Islet of Langerhans (tissue), 1 donor: ENCODE measurements around the gene EVL.
"Not testable (repeated sequence)": the region's sequence is repeated elsewhere in the genome, so short reads cannot be mapped to it uniquely, and the experiment has no call there.

Source experiments
- FAIRE-seq: peaks from one replicate; lab custom pipeline; 2011; peaks lifted over from hg19 to GRCh38; lab: Jason Lieb, UNC

Gene EVL

DNA sequence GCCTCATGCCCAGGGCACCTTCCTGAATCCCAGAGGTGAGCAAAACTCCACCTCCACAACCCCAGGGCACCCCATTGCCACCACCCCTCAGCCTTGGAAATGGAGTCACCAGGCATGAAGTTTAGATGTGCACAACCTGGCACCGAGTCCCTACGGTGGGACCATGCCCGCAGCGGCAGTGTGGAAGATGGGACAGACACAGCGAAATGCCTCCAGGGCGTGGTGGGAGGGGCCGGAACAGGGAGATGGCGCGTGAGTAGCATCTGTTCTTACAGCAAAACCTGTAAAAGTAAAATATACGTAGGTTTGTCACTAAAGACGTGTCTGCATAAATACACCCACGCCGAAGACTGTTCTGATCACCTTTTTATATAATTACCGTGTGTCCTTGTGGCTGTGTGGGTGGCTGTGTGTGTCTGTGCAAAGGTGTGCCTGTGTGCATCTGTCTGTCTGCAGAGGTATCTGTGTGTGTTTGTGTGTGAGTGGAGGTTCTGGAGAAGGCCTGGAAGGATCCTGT is 111.6 kb downstream of the EVL start:
- no peak for FAIRE-seq

DNA sequence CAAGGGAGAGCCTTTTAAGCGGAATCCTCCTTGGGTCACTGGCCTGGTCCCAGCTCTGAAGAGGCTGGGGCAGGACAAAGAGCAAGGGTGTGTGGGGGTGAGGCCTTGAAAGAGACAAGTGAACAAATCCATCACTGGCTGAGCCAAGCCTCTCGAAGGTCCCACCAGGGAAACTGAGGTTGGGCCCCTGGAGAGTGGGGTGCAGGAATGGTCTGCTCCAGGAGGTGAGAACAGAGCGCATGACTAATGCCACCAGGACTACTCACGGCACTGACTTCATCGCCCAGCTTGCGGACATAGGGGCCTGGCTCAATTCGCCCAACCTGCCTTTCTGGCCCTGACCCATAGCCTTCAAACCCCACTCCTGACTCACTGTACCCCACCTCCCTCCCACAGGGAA is 113.5 kb downstream of the EVL start:
- FAIRE-seq: no peak

DNA sequence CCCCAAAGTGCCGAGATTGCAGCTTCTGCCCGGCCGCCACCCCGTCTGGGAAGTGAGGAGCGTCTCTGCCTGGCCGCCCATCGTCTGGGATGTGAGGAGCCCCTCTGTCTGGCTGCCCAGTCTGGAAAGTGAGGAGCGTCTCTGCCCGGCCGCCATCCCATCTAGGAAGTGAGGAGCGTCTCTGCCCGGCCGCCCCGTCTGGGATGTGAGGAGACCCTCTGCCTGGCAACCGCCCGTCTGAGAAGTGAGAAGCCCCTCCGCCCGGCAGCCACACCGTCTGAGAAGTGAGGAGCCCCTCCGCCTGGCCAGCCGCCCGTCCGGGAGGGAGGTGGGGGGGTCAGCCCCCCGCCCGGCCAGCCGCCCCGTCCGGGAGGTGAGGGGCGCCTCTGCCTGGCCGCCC is 115.4 kb downstream of the EVL start:
- FAIRE-seq: not testable (repeated sequence)

DNA sequence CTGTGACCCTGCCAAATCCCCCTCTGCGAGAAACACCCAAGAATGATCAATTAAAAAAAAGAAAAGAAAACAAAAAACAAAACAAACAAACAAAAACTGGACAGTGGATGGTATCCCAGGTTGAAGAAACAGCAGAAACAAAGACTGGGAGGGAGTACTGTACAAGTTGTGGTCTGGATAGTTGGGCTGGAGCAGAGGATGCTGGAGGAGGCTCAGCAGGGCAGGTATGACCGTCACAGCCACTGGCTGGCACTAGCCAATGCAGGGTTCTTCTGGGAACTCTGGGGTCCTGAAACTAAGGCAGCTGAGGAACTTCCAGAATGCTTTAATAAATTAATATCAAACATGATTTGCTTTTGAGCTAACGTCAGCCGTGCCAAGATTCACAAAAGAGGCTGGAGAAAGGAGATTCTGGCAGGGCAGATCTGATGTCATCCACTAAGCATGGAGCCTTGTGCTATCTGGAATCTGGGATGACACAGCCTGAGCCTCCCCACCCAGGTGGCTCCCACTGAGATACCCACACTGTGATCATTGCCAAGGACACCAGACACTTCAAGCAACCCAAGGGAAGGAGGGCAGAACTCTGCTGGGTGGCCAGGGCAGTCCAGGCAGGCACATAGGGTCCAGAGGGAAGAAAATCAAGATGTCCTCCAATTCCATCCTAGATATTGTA is 116.8 kb downstream of the EVL start:
- not testable (repeated sequence) for FAIRE-seq

DNA sequence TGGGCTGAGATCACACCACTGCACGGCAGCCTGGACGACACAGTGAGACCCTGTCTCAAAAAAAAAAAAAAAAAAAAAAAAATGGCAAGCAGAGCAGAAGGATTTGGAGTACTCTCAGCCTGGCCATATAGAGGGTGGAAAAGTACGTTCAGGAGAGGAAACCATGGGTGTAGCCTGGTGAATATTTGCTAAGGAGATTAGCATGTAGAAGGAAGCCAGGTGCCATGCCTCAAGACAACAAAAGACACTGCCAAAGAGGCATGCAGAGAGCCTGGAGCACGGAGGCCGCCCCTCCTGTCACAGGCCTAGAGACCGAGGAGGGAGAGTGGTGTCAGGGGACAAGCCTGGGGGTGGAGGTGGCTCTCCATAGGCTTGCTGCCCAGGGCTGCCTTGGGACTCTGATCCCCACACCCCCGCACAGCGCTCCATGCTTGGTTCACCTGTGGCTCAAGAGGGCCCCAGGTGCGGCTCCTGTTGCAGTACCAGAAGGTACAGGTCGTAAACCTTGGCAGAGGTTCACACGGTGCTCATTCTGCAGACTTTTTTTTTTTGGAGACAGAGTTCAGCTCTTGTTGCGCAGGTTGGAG is 122.1 kb downstream of the EVL start:
- no peak for FAIRE-seq

DNA sequence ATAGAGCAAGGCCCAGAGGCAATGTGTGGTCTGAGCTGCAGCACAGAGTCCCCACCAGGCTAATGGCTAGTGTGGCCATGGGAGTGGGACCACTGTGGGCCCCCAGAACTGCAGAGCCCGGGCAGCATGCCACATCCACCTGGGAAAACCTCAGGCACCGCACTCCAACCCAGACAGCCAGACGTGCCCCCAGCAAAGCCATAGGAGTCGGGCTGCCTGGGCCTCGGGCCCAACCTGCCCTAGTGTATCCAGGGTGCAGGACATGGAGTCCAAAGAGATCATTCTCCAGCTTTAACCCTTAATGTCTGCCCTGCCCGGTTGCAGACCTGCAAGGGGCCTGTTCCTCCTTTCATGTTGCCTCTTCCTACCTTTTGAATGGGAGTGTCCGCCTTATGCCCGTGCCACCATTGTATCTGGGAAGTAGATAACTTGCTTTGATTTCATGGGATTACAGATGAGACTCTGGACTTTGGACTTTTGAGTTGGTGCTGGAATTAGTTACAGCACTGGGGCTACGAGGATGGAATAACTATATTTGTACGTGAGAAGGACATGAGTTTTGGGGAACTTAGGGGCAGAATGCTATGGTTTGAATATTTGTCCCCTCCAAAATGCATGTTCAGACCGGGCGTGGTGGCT is 123.3 kb downstream of the EVL start:
- FAIRE-seq: no peak

DNA sequence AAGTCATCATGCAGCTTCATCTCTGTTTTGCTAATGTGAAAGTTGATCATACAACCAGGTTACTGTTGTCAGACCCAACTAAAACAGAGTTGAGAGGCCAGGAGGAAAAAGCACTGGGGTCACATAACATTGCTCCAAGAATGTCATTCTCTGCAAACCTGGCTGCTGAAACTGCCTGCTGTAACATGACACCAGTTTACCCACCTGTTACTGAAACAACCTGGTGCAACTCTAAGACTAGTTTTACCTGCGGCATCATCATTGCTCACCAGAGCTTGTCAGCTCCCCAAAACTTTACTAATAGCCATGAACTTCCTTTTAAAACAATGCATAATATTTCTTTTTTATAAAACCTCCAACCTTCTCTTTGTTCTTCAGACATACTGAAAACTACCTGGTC is 124.9 kb downstream of the EVL start:
- FAIRE-seq: no peak

DNA sequence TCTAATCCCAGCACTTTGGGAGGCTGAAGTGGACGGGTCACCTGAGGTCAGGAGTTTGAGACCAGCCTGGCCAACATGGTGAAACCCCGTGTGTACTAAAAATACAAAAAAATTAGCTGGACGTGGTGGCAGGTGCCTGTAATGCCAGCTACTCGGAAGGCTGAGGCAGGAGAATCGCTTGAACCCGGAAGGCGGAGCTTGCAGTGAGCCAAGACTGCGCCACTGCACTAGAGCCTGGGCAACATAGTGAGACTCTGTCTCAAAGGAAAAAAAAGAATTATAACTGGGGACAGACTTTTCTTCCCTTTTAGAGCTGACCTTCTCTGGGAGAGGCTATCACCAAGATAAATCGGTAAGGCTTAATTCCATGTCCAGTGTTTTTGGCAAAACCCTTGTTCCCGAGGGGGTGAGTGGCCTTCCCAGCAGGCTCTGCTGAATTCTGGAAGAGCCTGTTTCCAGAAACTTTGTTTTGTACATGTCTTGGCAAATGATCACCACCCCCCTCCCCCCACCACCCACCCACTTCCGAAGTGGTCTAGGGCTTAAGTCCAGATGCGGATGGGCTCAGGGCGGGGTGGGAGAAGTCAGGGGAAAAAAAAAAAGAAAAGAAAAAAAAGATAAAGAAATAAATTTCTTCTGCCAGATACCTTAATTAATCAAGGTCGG is 126.5 kb downstream of the EVL start:
- FAIRE-seq: no peak

DNA sequence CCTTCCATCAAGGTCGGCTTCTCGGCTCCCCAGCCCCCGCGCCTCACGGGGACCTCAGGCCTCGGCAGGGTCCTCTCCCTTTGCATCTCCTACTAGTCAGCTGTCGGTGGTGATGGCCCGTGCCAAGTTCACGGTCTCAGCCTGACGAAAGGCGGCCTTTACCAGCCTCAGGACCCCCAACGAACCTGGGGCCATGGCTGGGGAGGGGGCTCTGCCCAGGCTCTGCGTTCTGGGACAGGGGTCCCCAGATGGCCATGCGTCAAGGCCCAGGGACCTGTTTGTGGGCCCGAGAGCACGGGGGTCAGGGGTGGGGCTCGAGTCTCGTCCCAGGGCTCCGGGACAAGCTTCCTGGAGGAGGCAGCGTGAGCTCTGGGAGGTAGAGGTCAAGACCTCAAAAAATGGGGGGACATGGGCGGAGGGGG is 127.0 kb downstream of the EVL start:
- no peak for FAIRE-seq

DNA sequence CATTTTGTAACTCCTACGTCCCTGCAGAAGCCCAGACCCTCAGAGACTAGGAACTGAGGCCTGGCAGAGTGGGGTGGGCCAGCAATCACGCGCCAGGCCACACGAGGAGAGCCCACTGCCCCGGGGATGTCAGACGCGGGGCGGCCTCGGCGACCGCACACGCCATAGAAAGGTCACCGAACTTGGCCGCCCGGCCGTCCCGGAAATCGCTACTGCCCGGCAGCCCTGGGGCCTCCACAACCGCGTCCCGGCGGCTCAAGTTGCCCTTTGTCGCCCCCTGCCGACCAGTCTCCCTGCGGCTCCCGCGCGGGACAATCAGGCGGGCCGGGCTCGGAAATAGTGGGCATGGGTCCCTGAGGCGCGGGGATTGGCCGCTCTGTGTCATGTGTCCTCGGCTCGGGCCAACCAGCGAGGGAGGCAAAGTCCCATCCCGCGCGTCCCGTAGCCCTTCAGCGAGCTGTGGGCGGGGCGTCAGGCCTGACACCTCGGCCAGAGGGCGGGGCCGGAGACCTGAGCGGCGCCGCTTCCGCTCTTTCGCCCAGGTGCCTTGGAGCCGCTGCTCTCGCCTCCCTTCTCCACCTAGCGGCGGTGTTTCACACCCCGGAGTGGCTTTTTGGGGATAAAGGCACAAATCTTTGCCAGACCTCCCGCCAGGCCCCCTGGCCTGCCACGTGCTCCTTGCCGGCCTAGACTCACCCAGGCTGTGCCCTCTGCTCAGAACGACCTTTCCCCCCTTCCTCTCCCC is 127.6 kb downstream of the EVL start:
- no peak for FAIRE-seq
